IMR-90 (cell line): ENCODE measurements around the gene CASK. TPM values are rescaled to one million over a fixed set of nuclear protein-coding genes. Genes with fewer than 3 reads are reported as not detected.

Experiments
- ATAC-seq: fragments of 200-7000 bp; cut with Tn5 transposase; 2 replicates; pipeline ENCODE4 v1.9.1; 2020; ENCODE audit warnings: low read depth, mild to moderate bottlenecking, moderate library complexity
- BruUV-seq: library from RNA; stranded (reverse); fragments of 400-500 nt; replicated peaks from 2 replicates; lab custom pipeline; 2021; lab: Mats Ljungman, UMichigan
- CTCF ChIA-PET: fragments of 300-600 bp; formaldehyde crosslinking; extraction: SDS; loops from one replicate; lab custom pipeline; 2021; ENCODE audit warnings: antibody characterized with exemption; lab: Yijun Ruan, JAX
- POLR2A ChIA-PET: fragments of 300-600 bp; sonication (Branson Sonifier 250); formaldehyde crosslinking; loops from one replicate; lab custom pipeline; 2022; ENCODE audit warnings: antibody characterized with exemption; ENCODE audit not compliant: unreplicated experiment; lab: Charles Lee
- DNase-seq: peaks from one replicate; pipeline ENCODE4 v3.0.0; 2013
- H2AFZ ChIP-seq: replicated peaks from 2 replicates; pipeline ENCODE3; 2013; ENCODE audit warnings: low read length, mild to moderate bottlenecking; ENCODE audit not compliant: poor library complexity
- H2AK5ac ChIP-seq: 2 replicates; pipeline ENCODE4 v1.6.1; 2013; ENCODE audit warnings: low read depth, low read length, inconsistent platforms
- H2AK9ac ChIP-seq: replicated peaks from 2 replicates; pipeline ENCODE3; 2013; ENCODE audit warnings: mild to moderate bottlenecking, low read depth, low read length, moderate library complexity; ENCODE audit not compliant: poor library complexity
- H2BK120ac ChIP-seq: 2 replicates; pipeline ENCODE4 v1.6.1; 2013; ENCODE audit warnings: low read depth, low read length, inconsistent platforms
- H2BK15ac ChIP-seq: 3 replicates; pipeline ENCODE4 v1.6.1; 2013; ENCODE audit warnings: low read depth, low read length, inconsistent platforms
- H2BK20ac ChIP-seq: 2 replicates; pipeline ENCODE4 v1.6.1; 2013; ENCODE audit warnings: low read depth, mild to moderate bottlenecking, inconsistent platforms, low read length, moderate library complexity
- H2BK5ac ChIP-seq: 2 replicates; pipeline ENCODE4 v1.6.1; 2013; ENCODE audit warnings: mild to moderate bottlenecking, low read depth, low read length, inconsistent platforms; ENCODE audit not compliant: poor library complexity, severe bottlenecking
- H3K14ac ChIP-seq: replicated peaks from 2 replicates; pipeline ENCODE4 v1.6.1; 2013; ENCODE audit warnings: low read depth, low read length, inconsistent platforms
- H3K18ac ChIP-seq: 2 replicates; pipeline ENCODE4 v1.6.1; 2013; ENCODE audit warnings: low read depth, low read length, control low read depth
- H3K23ac ChIP-seq: 2 replicates; pipeline ENCODE4 v1.6.1; 2013; ENCODE audit warnings: low read depth, low read length, inconsistent platforms
- H3K27ac ChIP-seq: 2 replicates; pipeline ENCODE4 v1.5.1; 2013; ENCODE audit warnings: mild to moderate bottlenecking, control low read depth, low read length; ENCODE audit not compliant: insufficient read depth
- H3K27me3 ChIP-seq: 2 replicates; pipeline ENCODE4 v1.6.1; 2013; ENCODE audit warnings: low read length; ENCODE audit not compliant: control insufficient read depth, insufficient read depth
- H3K36me3 ChIP-seq: 2 replicates; pipeline ENCODE4 v1.6.1; 2013; ENCODE audit warnings: low read length, mixed read lengths; ENCODE audit not compliant: control insufficient read depth, insufficient read depth
- H3K4ac ChIP-seq: 2 replicates; pipeline ENCODE4 v1.6.1; 2013; ENCODE audit warnings: low read depth, low read length, inconsistent platforms
- H3K4me1 ChIP-seq: 2 replicates; pipeline ENCODE4 v1.6.1; 2013; ENCODE audit warnings: low read length, mixed read lengths; ENCODE audit not compliant: control insufficient read depth, insufficient read depth
- H3K4me2 ChIP-seq: 2 replicates; pipeline ENCODE4 v1.6.1; 2013; ENCODE audit warnings: low read depth, mild to moderate bottlenecking, control low read depth, low read length, moderate library complexity
- H3K4me3 ChIP-seq: 2 replicates; pipeline ENCODE4 v1.5.1; 2013; ENCODE audit warnings: low read depth, mild to moderate bottlenecking, control low read depth, low read length, moderate library complexity; ENCODE audit not compliant: insufficient read depth
- H3K56ac ChIP-seq: 2 replicates; pipeline ENCODE4 v1.6.1; 2013; ENCODE audit warnings: low read length, inconsistent platforms; ENCODE audit not compliant: insufficient read depth; ENCODE audit errors: extremely low read depth
- H3K79me1 ChIP-seq, 2 experiments: 2 replicates each; pipeline ENCODE4 v1.6.1; 2013; ENCODE audit warnings: low read length in 2 of 2, inconsistent platforms in 1 of 2, low read depth in 1 of 2
- H3K9ac ChIP-seq: 2 replicates; pipeline ENCODE4 v1.6.1; 2013; ENCODE audit warnings: low read depth, low read length, control low read depth
- H3K9me1 ChIP-seq: 2 replicates; pipeline ENCODE4 v1.6.1; 2013; ENCODE audit warnings: low read length, inconsistent platforms; ENCODE audit not compliant: insufficient read depth
- H3K9me3 ChIP-seq: 2 replicates; pipeline ENCODE4 v1.6.1; 2013; ENCODE audit warnings: low read length; ENCODE audit not compliant: control insufficient read depth, insufficient read depth
- H4K20me1 ChIP-seq: 2 replicates; pipeline ENCODE4 v1.6.1; 2013; ENCODE audit warnings: low read length, inconsistent platforms; ENCODE audit not compliant: insufficient read depth
- H4K5ac ChIP-seq: 2 replicates; pipeline ENCODE4 v1.6.1; 2013; ENCODE audit warnings: mild to moderate bottlenecking, low read depth, low read length, control low read depth
- H4K8ac ChIP-seq, 2 experiments: 2 replicates each; pipeline ENCODE4 v1.6.1; 2013; ENCODE audit warnings: low read depth in 2 of 2, low read length in 2 of 2, control low read depth in 1 of 2, inconsistent platforms in 1 of 2
- H4K91ac ChIP-seq: 2 replicates; pipeline ENCODE4 v1.6.1; 2013; ENCODE audit warnings: low read depth, low read length, inconsistent platforms; ENCODE audit not compliant: insufficient read depth
- MAFK ChIP-seq: IDR thresholded peaks from 2 replicates; pipeline ENCODE4 v1.6.1; 2012; ENCODE audit warnings: low read depth, low read length, improper control_type of control experiment
- MAZ ChIP-seq: IDR thresholded peaks from 2 replicates; pipeline ENCODE4 v1.6.1; 2012; ENCODE audit warnings: low read depth, mild to moderate bottlenecking, low read length, improper control_type of control experiment, moderate library complexity, borderline replicate concordance
- RFX5 ChIP-seq: IDR thresholded peaks from 2 replicates; pipeline ENCODE4 v1.8.0; 2012; ENCODE audit warnings: low read depth, mild to moderate bottlenecking, low read length, moderate library complexity
- WGBS, 2 experiments: methylation state at CpG; one replicate each; pipeline versions ENCODE4 v1.1.5 to v1.1.7; 2013; ENCODE audit warnings: missing lambda C conversion rate in 2 of 2; ENCODE audit not compliant: insufficient read length in 1 of 2; ENCODE audit errors: extremely low coverage in 2 of 2; 5-methylcytosine and 5-hydroxymethylcytosine counted together
- dilution Hi-C: fragments of 300-500 bp; cut with HindIII; formaldehyde crosslinking; loops from one replicate; pipeline ENCODE4 v1.14.3; 2018; ENCODE audit warnings: low sequenced_read_pairs; ENCODE audit not compliant: unreplicated experiment
- in situ Hi-C: fragments of 300-500 bp; cut with MboI; formaldehyde crosslinking; loops from 3 replicates; pipeline ENCODE4 v1.14.3; 2019; ENCODE audit warnings: low sequenced_read_pairs, inconsistent platforms, mixed read lengths
- intact Hi-C: fragments of 100-400 bp; cut with micrococcal nuclease; formaldehyde crosslinking; loops from 2 replicates; pipeline ENCODE4 v1.10.0; 2022
- polyA plus RNA-seq, 3 experiments: library from polyadenylated mRNA; depleted of rRNA; stranded (reverse); fragments of >200 nt; gene quantifications; 2 replicates each; pipeline ENCODE4 v1.2.3, GENCODE V29; 2012; ENCODE audit warnings: low replicate concordance in 1 of 3
- total RNA-seq: library from RNA; depleted of rRNA; stranded (reverse); fragments of >200 nt; gene quantifications from 2 replicates; pipeline ENCODE4 v1.2.3, GENCODE V29; 2012

Gene CASK
- total and polyA plus RNA-seq, 2 of the 4 experiments (the other 2 are of a cell fraction) = 9.4 to 17.7 TPM

GRCh38 chrX:41689711-41690110 is 233.6 kb downstream of the CASK start:
- in situ Hi-C loops = no loop called here
- no CpG with 5 or more reads among the region's 3 CpGs for WGBS, 2 experiments
- H3K14ac ChIP-seq = no peak overlapping the region
- H3K18ac ChIP-seq = no peak overlapping the region
- H3K4me2 ChIP-seq = no peak overlapping the region
- no peak overlapping the region for H2BK20ac ChIP-seq
- H3K9me1 ChIP-seq = no peaks in the 10 kb centered on the region; the same call in 1 of the 2 replicates
- H4K5ac ChIP-seq = no peak overlapping the region
- no peak overlapping the region for H3K9ac ChIP-seq
- H2BK5ac ChIP-seq = no peak overlapping the region
- H4K91ac ChIP-seq = no peak overlapping the region
- no peaks in the 10 kb centered on the region for H3K9me3 ChIP-seq
- intact Hi-C loops = no loop called here
- no peak overlapping the region for H3K4me3 ChIP-seq
- no peak overlapping the region for H2BK120ac ChIP-seq
- H4K8ac ChIP-seq = no peak overlapping the region
- no peaks in the 10 kb centered on the region for H3K79me1 ChIP-seq
- H3K36me3 ChIP-seq = no peaks in the 10 kb centered on the region
- no peak overlapping the region for H3K56ac ChIP-seq
- H3K27me3 ChIP-seq = no peaks in the 10 kb centered on the region
- no TSS peak for BruUV-seq
- no peak overlapping the region for H3K23ac ChIP-seq
- H3K4me1 ChIP-seq = no peaks in the 10 kb centered on the region
- H2AFZ ChIP-seq = no peak overlapping the region
- dilution Hi-C loops = no loop called here
- no peaks in the 10 kb centered on the region for H4K20me1 ChIP-seq
- ATAC-seq (no peak), DNase-seq (no peak)
- TF ChIP-seq MAZ (no peak), RFX5 (no peak), MAFK (no peak)
- H2BK15ac ChIP-seq = no peak overlapping the region
- H2AK5ac ChIP-seq = no peak overlapping the region
- no peak overlapping the region for H3K4ac ChIP-seq
- H3K27ac ChIP-seq = no peak overlapping the region
- POLR2A ChIA-PET = no interaction called here
- CTCF ChIA-PET = interaction anchor here (0.6 kb wide), 1 partner anchor 31 kb away, joined by 3 read pairs; no protein-coding TSS in a partner anchor
- H2AK9ac ChIP-seq = no peak overlapping the region
